Stimulated activated CD4-positive, alpha-beta T cell treated with anti-CD3 and anti-CD28 coated beads, Interleukin-1b, Interleukin-23, amount 100 ng/mL, for 1 hour (primary cell): ENCODE results near the gene MYH7B.

ENCODE experiments used
- DNase-seq, 2 donors: peaks; one replicate each; pipeline ENCODE4 v3.0.0-alpha.2; 2020; ENCODE audit warnings: low read depth in 2 of 2

MYH7B gene

DNA sequence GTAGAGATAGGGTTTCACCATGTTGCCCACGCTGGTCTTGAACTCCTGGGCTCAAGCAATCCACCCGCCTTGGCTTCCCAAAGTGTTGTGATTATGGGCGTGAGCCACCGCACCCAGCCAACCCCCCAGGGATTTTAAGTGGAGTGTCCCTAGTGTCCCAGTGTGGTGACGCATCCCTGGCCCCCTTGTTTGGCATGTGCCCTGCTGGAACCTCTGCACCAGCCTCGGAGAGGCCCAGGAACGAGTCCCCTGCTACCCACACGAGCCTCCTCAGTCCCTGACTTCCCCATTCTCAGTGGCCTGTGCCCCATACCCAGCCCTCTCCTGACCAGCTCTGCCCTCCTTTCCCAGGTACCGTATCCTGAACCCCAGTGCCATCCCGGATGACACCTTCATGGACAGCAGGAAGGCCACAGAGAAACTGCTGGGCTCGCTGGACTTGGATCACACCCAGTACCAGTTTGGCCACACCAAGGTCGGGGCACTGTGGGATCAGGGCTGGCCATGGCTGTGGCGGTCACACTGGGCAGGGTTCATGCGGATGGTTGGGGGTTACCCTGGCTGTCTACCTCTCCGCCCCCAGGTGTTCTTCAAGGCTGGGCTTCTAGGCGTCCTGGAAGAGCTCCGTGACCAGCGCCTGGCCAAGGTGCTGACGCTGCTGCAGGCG lies 37.2 kb downstream of the MYH7B start:
- no peak for DNase-seq

DNA sequence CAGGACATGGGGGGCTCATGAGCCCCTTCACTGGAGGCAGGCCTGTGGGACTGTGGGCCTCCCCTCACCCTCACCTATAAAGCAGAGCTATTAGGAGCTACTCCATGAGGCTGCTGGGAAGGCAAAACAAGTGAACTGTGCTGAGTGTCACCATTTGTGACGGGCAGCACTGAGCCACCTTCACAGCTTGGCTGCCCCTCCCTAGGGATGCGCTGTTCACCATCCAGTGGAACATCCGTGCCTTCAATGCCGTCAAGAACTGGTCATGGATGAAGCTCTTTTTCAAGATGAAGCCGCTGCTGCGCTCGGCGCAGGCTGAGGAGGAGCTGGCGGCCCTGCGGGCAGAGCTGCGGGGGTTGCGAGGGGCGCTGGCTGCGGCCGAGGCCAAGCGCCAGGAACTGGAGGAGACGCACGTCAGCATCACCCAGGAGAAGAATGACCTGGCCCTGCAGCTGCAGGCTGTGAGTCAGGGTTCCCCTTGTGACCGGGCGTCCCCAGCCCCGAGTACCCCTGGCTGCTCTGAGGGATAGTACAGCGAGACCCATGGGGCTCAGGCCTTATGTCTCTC lies 38.4 kb downstream of the MYH7B start:
- no peak for DNase-seq

DNA sequence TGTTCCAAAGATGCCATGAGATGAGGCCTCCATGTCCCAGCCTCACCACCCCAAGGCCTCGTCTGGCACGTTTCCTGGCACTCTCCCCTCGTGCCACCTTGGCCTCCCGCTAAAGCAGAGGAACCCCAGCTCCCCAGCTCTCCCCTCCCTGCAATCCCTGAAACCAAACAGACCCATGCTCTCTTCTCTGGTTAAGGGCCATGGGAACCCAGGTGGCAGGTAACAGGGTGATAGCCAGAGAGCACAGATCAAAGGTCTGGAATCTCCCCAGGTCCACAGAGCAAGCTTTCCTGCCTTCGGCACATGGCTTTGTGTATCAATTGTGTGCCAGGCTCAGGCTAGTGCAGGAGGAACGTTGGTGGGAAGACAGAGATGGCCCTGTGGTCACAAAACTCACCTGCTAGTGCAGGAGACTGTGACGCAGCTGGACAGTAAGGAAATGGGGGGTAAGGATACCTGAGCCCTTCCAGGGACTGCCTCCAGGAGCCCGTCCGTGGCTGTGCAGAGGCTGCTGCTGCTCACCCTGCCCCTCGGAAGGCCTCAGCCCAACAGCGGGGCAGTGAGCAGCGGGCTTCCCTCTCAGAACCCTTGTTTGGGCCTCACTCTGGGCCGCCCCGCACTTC lies 39.0 kb downstream of the MYH7B start:
- DNase-seq = no peak

DNA sequence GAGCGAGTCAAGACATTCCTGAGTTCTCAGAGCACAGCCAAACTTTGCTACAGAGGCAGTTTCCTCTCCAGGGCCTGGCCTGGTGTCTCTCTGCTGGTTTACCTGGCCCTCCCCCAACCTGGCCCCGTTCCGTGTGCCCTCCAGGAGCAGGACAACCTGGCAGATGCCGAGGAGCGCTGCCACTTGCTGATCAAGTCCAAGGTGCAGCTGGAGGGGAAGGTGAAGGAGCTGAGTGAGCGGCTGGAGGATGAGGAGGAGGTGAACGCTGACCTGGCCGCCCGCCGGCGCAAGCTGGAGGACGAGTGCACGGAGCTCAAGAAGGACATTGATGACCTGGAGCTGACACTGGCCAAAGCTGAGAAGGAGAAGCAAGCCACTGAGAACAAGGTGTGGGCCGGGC lies 39.5 kb downstream of the MYH7B start:
- no peak for DNase-seq

DNA sequence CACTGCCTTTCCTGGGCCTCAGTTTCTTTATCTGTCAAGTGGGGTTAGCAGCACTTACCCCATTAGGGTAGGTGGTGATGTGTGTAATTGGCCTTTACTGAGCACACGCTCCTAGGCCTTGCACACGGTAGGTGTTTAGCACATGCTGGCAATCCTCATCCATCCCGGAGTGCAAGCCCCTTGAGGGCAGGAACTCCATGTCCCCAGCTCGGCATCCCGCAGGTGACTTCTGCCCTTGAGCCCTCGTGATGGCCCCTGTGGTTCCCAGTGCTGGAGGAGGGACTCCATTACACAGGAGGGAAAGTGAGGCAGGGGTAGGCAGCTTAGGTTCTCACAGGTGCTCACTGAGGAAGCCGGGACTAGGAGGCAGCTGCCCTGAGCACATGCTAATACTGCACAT lies 40.0 kb downstream of the MYH7B start:
- no peak for DNase-seq

DNA sequence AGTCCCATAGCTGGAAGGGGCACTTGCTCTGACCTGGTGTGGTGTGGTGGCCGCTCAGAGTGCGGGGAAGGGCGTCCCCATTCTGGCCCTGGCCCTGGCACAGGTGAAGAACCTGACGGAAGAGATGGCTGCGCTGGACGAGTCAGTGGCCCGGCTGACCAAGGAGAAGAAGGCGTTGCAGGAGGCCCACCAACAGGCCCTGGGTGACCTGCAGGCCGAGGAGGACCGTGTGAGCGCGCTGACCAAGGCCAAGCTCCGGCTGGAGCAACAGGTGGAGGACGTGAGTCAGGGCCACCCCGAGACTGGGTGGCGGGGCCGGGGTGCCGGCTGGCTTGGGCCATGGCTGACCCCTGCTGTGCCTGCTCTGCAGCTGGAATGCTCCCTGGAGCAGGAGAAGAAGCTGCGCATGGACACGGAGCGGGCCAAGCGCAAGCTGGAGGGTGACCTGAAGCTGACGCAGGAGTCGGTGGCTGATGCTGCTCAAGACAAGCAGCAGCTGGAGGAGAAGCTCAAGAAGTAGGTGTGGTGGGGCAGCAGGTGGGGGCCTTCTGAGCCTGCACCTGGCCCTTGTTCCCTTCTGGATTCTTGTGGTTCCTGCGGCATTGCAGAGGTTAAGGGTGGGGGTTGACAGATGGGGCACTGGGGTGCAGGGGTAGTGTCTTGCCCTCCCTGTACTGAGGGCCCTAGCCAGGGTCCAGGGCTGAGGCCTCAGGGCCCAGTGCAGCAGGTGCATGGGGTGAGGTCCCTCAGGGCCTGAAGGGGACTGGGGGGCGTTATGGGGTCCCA lies 40.8 kb downstream of the MYH7B start:
- no peak for DNase-seq

DNA sequence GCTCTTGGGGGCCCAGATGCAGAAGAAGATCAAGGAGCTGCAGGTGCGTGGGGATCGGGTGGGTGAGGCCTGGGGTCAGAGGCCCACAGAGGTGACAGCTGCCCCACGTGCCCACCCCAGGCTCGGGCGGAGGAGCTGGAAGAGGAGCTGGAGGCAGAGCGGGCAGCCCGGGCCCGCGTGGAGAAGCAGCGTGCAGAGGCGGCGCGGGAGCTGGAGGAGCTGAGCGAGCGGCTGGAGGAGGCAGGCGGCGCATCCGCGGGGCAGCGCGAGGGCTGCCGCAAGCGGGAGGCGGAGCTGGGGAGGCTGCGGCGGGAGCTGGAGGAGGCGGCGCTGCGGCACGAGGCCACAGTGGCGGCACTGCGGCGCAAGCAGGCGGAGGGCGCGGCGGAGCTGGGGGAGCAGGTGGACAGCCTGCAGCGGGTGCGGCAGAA lies 41.5 kb downstream of the MYH7B start:
- no peak for DNase-seq

DNA sequence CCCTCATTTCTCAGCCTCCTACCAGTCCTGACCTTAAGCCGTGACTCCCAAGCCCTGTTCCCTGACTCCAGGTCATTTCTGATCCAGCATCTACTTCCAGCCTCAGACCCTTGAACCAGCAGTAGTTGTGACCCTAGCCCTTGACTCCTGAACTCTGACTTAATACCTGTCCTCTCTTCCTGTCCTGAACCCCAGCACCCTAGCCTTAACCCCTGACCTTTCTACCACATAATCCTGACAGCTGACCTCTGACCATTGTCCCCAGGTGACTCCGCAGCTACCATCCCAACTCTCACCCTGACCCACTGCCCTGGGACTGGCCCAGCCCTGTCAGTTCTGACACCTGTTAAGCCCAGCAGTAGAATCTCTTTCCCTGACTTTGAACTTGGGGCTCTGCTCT lies 42.1 kb downstream of the MYH7B start:
- no peak for DNase-seq

DNA sequence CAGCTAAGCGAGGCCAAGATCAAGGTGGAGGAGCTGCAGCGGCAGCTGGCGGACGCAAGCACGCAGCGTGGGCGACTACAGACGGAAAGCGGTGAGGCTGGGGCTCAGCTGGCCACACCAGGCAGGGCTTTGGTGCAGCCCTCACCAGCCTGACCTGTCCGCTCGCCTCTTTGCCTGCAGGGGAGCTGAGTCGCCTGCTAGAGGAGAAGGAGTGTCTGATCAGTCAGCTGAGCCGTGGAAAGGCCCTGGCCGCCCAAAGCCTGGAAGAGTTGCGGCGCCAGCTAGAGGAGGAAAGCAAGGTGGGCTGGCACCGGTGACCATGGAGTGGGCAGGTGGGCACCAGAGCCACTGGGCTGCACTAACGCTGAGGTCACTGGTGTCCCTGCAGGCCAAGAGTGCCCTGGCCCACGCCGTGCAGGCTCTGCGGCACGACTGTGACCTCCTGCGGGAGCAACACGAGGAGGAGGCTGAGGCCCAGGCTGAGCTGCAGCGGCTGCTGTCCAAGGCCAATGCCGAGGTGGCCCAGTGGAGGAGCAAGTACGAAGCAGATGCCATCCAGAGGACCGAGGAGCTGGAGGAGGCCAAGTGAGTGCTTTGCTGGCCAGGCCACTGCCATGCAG lies 42.8 kb downstream of the MYH7B start:
- DNase-seq = no peak

DNA sequence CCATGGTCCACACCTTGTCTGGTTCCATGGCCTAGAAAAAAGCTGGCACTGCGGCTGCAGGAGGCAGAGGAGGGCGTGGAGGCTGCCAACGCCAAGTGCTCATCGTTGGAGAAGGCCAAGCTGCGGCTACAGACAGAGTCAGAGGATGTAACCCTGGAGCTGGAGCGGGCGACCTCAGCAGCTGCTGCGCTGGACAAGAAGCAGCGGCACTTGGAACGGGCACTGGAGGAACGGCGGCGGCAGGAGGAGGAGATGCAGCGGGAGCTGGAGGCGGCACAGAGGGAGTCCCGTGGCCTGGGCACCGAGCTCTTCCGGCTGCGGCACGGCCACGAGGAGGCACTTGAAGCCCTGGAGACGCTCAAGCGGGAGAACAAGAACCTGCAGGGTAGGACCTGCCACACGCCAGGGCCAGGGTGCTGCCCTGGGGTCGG lies 43.4 kb downstream of the MYH7B start:
- no peak for DNase-seq

DNA sequence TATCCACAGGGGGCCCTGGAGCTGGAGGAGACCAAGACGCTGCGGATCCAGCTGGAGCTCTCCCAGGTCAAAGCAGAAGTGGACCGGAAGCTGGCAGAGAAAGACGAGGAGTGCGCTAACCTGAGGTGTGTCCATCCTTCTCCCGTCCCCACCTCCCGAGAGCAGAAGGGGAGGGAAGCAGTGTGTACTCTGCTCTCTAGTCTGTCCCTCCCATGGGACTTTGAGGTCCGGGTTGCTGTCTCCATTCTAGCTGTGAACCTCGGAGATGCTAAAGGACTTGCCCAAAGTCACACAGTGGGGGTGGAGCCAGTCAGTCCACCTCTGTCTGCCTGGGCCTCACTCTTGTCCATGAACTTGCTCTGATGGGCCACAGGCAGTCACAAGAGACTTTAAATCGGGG lies 44.1 kb downstream of the MYH7B start:
- DNase-seq = no peak

DNA sequence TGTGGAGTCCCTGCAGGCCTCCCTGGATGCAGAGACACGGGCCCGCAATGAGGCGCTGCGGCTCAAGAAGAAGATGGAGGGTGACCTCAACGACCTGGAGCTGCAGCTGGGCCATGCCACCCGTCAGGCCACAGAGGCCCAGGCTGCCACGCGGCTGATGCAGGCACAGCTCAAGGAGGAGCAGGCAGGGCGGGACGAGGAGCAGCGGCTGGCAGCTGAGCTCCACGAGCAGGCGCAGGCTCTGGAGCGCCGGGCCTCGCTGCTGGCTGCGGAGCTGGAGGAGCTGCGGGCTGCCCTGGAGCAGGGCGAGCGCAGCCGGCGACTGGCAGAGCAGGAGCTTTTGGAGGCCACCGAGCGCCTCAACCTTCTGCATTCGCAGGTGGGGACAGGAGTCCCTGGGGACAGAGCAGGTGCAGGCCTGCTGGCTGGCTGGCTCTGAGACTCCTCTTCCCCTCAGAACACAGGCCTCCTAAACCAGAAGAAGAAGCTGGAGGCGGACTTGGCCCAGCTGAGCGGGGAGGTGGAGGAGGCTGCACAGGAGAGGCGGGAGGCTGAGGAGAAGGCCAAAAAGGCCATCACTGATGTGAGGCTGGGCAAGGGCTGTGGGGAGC lies 44.7 kb downstream of the MYH7B start:
- no peak for DNase-seq

DNA sequence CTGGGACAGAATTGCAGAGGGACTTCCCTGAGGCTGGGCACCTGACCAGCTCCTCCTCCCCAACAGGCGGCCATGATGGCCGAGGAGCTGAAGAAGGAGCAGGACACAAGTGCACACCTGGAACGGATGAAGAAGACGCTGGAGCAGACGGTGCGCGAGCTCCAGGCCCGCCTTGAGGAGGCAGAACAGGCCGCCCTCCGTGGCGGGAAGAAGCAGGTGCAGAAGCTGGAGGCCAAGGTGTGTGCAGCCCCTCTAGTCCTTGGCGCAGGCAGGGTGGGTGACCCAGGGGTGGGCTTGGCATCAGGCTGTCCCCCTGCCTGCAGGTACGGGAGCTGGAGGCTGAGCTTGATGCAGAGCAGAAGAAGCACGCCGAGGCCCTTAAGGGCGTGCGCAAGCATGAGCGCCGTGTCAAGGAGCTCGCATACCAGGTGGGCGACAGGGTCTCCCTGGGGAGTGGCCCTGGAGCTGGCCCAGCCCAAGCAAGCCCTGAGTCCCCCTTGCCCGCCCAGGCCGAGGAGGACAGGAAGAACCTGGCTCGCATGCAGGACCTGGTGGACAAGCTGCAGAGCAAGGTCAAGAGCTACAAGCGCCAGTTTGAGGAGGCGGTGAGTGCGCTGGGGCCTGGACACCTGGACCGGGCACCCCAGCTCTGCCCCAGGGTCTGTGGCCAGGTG lies 45.4 kb downstream of the MYH7B start:
- no peak for DNase-seq

DNA sequence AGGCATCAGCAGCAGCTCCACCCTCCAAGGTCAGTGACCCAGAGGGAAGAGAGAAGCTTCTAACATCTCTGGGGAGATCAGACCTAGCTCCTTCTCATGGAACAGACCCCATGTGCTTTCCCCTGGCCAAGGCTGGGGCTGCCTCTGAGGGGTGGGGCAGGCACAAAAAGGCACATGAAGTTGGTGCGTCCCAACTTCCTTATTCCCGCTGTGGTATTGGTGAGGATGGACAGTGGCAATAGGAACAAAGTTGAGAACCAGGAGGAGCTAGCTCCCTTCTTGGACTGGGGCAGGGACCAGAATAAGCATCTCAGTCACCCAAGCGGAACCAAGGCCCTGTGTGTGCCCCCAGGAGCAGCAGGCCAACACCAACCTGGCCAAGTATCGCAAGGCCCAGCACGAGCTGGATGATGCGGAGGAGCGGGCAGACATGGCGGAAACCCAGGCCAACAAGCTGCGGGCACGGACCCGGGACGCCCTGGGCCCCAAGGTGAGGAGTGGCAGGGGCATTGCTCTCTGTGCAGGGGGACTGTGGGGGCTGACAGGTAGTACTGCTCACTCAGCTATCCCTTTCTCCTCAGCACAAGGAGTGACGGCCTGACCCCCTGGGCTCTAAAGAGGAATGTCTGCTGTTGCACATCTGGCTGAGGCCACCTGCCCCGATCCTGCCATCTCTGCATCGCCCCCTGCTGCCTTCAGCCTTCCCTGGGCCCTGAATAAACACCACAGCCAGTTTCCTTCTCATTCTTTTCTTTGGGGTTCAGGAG lies 46.1 kb downstream of the MYH7B start:
- no peak for DNase-seq

DNA sequence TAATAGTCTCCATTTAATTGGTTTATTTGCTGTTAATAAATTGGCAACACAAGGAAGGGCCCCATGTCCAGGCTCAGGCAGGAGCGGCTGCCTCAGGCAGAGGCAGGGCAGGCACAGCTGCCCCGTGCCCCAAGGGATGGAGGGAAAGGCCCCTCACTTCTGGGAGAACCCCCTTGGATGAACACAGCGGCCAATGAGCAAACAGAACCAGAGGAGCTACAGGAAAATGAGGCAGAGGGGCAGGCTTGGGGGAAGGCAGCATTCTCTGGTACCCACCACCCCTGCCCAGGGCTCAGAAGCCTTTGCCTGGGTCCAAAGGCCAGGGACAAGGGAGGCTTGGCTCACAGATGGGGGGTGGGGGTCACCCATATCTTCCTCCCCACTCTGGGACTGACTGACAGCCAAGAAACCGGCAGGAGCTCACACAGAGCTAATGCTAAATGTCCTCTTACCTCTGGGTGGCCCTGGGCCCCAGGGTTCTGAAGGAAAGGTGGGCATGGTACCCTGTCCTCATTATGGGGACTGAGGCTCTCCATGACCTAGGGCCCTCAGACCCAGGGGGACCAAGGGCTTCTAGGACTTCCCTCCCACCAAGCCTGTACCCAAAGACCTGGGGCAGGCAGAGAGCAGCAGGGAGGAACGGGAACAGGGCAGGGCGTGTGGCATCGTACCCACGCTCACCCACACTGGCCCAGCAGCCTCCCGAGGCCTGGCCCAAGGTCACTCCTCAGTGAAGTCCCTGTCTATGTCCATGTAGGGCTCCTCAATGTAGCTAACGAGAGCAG lies 47.0 kb downstream of the MYH7B start:
- no peak for DNase-seq

DNA sequence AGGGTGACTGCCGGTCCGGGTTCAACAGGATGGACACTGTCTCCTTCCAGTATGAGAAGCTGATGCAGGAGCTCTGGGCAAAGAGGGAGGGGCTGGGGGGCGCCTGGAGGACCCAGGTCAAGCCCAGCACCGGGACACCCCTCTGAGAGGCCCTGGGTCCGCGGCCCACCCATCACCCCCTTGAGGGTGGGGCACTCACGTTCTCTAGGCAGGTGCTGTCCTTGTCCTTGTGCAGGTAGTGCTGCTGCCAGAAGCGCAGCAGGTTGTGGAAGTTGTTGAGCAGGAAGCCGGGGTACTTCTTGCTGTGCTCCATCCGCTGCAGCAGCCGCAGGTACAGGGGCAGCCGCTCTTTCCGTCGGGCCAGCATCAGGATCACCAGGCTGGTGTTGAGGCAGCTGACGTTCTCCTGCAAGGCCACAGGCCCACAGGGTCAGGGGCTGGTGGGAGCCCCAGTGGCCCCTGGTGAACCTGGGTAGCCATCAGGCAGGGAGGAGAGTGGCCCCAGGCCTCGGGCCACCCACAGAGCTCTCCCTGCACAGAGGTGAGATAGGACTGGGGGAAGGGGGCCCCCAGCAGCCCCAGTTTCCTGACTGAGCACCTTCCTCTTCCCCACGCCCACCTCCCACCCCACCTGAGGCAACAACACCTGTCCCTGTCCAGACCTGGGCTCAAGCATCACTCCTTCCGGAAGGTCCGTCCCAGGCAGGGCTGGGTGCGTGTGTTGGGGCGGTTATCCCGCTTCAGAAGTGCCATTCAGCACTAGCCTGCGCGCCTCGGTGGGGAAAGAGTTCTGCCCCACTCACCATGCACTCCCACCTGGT lies 47.8 kb downstream of the MYH7B start:
- DNase-seq = no peak

DNA sequence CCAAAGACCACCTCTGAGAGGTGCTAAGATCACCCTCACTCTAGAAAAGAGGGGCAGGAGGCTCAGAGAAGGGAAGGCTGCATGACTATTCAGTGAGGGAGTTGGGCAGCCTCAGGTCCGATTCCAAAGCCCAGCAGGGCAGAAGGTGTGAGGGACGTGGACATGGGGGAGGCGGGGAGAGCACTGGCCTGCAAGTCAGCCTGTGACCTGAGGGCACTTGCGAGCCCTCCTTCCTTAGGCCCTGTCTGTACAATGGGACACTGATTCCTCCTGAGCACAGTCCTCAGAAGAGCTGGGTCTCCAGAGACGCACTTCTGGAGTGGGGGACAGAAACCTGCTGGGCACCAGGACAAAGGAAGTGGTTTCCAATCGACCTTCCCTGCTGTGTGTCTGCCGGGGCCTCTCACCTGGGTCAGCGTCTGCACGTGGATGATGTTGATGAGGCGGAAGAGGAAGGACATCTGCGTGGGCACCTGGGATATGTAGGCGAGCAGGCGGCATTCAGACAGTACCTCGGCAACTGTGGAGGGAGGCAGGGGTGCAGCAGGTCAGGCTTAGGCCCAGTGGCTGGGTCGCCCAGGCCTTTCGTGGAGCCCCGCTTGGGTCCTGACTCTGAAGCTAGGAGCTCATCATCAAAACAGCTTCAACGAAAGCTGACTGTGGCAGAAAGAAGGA lies 48.5 kb downstream of the MYH7B start:
- DNase-seq = no peak

DNA sequence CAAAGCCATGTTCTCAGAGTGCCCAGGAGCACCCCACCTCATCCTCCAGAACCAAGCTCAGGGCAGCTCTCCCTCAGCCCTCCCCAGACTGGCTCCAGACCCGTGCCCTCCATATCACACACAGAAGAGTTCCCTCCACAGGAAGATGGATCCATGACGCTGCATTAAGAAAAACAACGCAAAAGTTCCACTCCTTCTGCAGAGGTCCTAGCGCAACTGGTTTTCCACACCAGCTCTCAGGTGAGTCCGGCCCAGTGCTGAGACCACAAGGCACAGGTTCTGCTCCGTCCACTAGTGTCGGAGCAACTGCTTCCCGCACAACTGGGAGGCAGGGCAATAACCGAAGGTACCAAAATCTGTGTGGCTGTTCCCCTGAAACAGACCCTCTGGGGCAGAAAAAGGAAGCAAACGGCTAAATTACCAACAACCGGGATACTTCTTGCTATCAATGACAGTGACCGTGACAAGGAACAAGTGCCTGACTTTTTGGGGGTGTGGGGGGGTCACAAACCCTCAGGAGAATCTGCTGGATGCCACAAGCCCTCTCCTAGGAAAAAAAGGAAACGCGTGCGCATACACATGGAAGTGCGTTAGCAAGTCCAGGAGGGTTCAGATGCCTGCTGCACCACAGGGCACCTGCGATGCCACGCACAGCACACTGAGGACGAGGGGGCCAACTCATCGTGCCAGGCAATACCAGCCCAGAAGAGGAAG lies 49.2 kb downstream of the MYH7B start:
- no peak for DNase-seq
